GM18526 (cell line): ENCODE data around the gene LEMD2.

Experiments used
- POLR2A ChIP-seq: IDR thresholded peaks from 3 replicates; pipeline ENCODE4 v1.6.1; 2011; ENCODE audit not compliant: insufficient read length; ENCODE audit errors: extremely low read depth

LEMD2 gene

GRCh38 chr6:33788694-33789549 is at the start of gene LEMD2:
LEMD2 (minus strand) TSS chr6:33789130; CDS start chr6:33789116, 14 bp downstream.
- TF ChIP-seq POLR2A = peak; percentile 76

GRCh38 chr6:33837971-33838665 is 49.2 kb upstream of the LEMD2 start:
- no peak for TF ChIP-seq POLR2A

- TF ChIP-seq POLR2A = no peak
Observed at GRCh38 chr6:33836806-33837469, 48.0 kb upstream of the LEMD2 start.

GRCh38 chr6:33834401-33835392 is 45.8 kb upstream of the LEMD2 start:
- no peak for TF ChIP-seq POLR2A

- no peak for TF ChIP-seq POLR2A
Observed at GRCh38 chr6:33833599-33833998, 44.7 kb upstream of the LEMD2 start.

- TF ChIP-seq POLR2A = no peak
Observed at GRCh38 chr6:33830635-33831240, 41.8 kb upstream of the LEMD2 start.

- no peak for TF ChIP-seq POLR2A
Observed at GRCh38 chr6:33828764-33829731, 40.1 kb upstream of the LEMD2 start.

GRCh38 chr6:33828452-33828763 is 39.5 kb upstream of the LEMD2 start:
- TF ChIP-seq POLR2A = no peak

- no peak for TF ChIP-seq POLR2A
Observed at GRCh38 chr6:33827546-33828451, 38.9 kb upstream of the LEMD2 start.

GRCh38 chr6:33826537-33826936 is 37.6 kb upstream of the LEMD2 start:
- no peak for TF ChIP-seq POLR2A

GRCh38 chr6:33824461-33825154 is 35.7 kb upstream of the LEMD2 start:
- no peak for TF ChIP-seq POLR2A

GRCh38 chr6:33823806-33824205 is 34.9 kb upstream of the LEMD2 start:
- no peak for TF ChIP-seq POLR2A
